Lung (tissue), 12 donors: ENCODE measurements around the gene RELT. TPM values are rescaled to one million over a fixed set of nuclear protein-coding genes. Genes with fewer than 3 reads are reported as not detected.
A peak's percentile ranks its signal among the peaks of the same experiment; 100 is the strongest.

Experiments used
- ATAC-seq: fragments of 200-7000 bp; cut with Tn5 transposase; one replicate; pipeline ENCODE4 v1.9.1; 2020; ENCODE audit warnings: moderate number of reproducible peaks; ENCODE audit not compliant: insufficient read depth, low FRiP score
- DNase-seq, 3 donors: peaks; one replicate each; pipeline ENCODE4 v3.0.0-alpha.2; 2013 to 2017
- H3K27ac ChIP-seq, 2 donors: one replicate each; pipeline ENCODE4 v1.5.1; 2013; ENCODE audit warnings: mild to moderate bottlenecking in 2 of 2, moderate library complexity in 2 of 2, control low read depth in 1 of 2, inconsistent platforms in 1 of 2, low read depth in 1 of 2, low read length in 1 of 2
- H3K27me3 ChIP-seq, 3 donors: one replicate each; pipeline ENCODE4 v1.5.1; 2013; ENCODE audit warnings: low read length in 2 of 3; ENCODE audit not compliant: control insufficient read depth in 3 of 3, insufficient read depth in 3 of 3
- H3K36me3 ChIP-seq, 4 donors: one replicate each; pipeline ENCODE4 v1.5.1; 2013; ENCODE audit warnings: low read length in 4 of 4, mild to moderate bottlenecking in 1 of 4, moderate library complexity in 1 of 4; ENCODE audit not compliant: control insufficient read depth in 4 of 4, insufficient read depth in 4 of 4
- H3K4me1 ChIP-seq, 5 donors: one replicate each; pipeline ENCODE4 v1.5.1; 2013; ENCODE audit warnings: low read length in 5 of 5, mild to moderate bottlenecking in 2 of 5, moderate library complexity in 1 of 5; ENCODE audit not compliant: control insufficient read depth in 5 of 5, insufficient read depth in 5 of 5
- H3K4me3 ChIP-seq: one replicate; pipeline ENCODE4 v1.5.1; 2013; ENCODE audit warnings: mild to moderate bottlenecking, control low read depth, moderate library complexity
- H3K9ac ChIP-seq, 2 donors: one replicate each; pipeline ENCODE4 v1.5.1; 2013; ENCODE audit warnings: low read length in 2 of 2, control low read depth in 1 of 2; ENCODE audit not compliant: insufficient read depth in 1 of 2
- H3K9me3 ChIP-seq, 4 donors: one replicate each; pipeline ENCODE4 v1.5.1; 2013; ENCODE audit warnings: low read length in 3 of 4, mild to moderate bottlenecking in 1 of 4, moderate library complexity in 1 of 4; ENCODE audit not compliant: control insufficient read depth in 4 of 4, insufficient read depth in 3 of 4
- CTCF ChIP-seq: IDR thresholded peaks from 2 replicates; pipeline ENCODE4 v1.5.1; 2012; ENCODE audit warnings: mild to moderate bottlenecking; ENCODE audit errors: control extremely low read depth, extremely low read depth
- WGBS, 2 donors: extraction: QIAGEN DNeasy Blood & Tissue Kit; methylation state at CpG; one replicate each; pipeline ENCODE4 v1.1.7; 2013; 5-methylcytosine and 5-hydroxymethylcytosine counted together
- polyA plus RNA-seq, 2 donors: library from polyadenylated mRNA; stranded (reverse); fragments of 200-250 nt; gene quantifications; one replicate each; pipeline ENCODE4 v1.2.1, GENCODE V29; 2013
- total RNA-seq, 2 donors: library from RNA; depleted of rRNA in 1 of 2; stranded (reverse); fragments of >200 nt in 1 of 2; gene quantifications; one replicate each; pipeline ENCODE4 v1.2.1, GENCODE V29; 2014 to 2021
- donor health status: control.
- donor health status: control.
- donor health status: Bipolar disorder and iron deficiency.
- donor health status: healthy.
- donor health status: DM: yes; HTN: yes; CAD: no.

Gene RELT
- total and polyA plus RNA-seq, 4 donors: 6.0 to 25.4 (median 16.1) TPM

GRCh38 chr11:73374151-73374550 lies 2.0 kb upstream of the RELT start:
- Histone ChIP-seq H3K9me3 (no peaks in the 10 kb centered on the region), H3K27me3 (no peaks in the 10 kb centered on the region), H3K9ac (no peak overlapping the region), H3K4me3 (no peak overlapping the region), H3K4me1 (peaks cover 0 to 11% (median 4%) of the 10 kb centered on the region in 5 donors), H3K27ac (no peak overlapping the region), H3K36me3 (peaks cover 0 to under 1% (median 0%) of the 10 kb centered on the region in 4 donors)
- WGBS, 2 donors: 87 to 88% methylated on average over 4 of the region's 4 CpGs
- ATAC-seq (no peak), DNase-seq (no peak)
- TF ChIP-seq CTCF: no peak

GRCh38 chr11:73375830-73376159 lies 404 bp upstream of the RELT start:
- H3K27me3 ChIP-seq: no peaks in the 10 kb centered on the region
- ATAC-seq: no peak
- peak overlapping the region; percentile 21 to 44 for H3K27ac ChIP-seq
- WGBS, 2 donors: 60 to 62% methylated on average over 6 of the region's 6 CpGs
- no peaks in the 10 kb centered on the region for H3K36me3 ChIP-seq
- no peaks in the 10 kb centered on the region for H3K9me3 ChIP-seq
- H3K4me3 ChIP-seq: no peak overlapping the region
- no peak for TF ChIP-seq CTCF
- H3K9ac ChIP-seq: peak overlapping the region in 1 of 2 donors; percentile 32
- peaks cover 0 to 11% (median 4%) of the 10 kb centered on the region in 5 donors for H3K4me1 ChIP-seq
- DNase-seq: no peak

GRCh38 chr11:73376803-73377629 lies 817 bp downstream of the RELT start:
- WGBS, 2 donors: 4 to 7% methylated on average over 56 of the region's 56 CpGs
- H3K36me3 ChIP-seq: no peaks in the 10 kb centered on the region
- peaks cover 0 to 14% (median 4%) of the 10 kb centered on the region in 5 donors for H3K4me1 ChIP-seq
- peak overlapping the region; percentile 59 for H3K4me3 ChIP-seq
- peak overlapping the region; percentile 84 to 92 for H3K27ac ChIP-seq
- no peak for TF ChIP-seq CTCF
- ATAC-seq (peak; percentile 21), DNase-seq (peak; percentile 45 to 65 (median 61))
- no peaks in the 10 kb centered on the region for H3K9me3 ChIP-seq
- H3K9ac ChIP-seq: peak overlapping the region in 1 of 2 donors; percentile 52
- no peaks in the 10 kb centered on the region for H3K27me3 ChIP-seq
